HG02884 (cell line): ENCODE results near the gene PLEKHA6.
"Not testable (repeated sequence)": the region's sequence is repeated elsewhere in the genome, so short reads cannot be mapped to it uniquely, and the experiment has no call there.

Experiments used
- ATAC-seq: cut with Tn5 transposase; IDR thresholded peaks from one replicate; pipeline ENCODE4 v1.9.1; 2021; ENCODE audit warnings: mild to moderate bottlenecking, moderate library complexity; ENCODE audit not compliant: unreplicated experiment

Gene PLEKHA6

DNA sequence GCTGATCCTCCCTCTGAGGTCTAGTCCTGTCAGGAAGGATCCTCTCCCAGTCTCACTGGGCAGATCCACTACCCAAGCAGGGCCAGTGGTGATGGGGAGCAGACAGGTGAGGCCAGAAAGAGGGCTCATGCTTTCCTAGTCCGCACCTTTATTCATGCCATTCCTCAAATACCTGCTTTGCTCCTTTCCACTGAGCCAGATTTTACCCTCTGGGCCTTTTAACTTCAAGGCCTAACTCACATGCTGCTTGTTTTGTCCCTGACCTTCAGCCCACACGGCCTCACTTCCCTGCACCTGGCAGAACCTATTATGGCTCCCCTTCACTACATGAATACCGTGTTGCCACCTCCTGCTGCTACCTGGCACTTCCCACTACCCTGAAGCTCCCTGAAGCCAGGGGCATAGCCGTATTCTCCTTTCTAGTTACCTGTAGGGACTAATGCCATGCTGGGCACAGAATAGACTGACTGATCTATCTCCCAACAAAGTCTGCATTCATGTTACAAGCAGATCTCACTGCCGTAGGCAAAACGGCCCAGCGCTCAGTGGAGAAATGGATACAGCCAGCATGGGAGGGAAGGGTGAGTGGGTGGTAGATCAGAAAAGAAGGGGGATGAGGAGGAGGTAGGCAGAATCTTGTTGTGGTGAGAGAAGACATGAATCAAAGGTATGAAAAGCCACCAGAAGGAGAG is 109.8 kb downstream of the PLEKHA6 start:
- ATAC-seq = no peak

DNA sequence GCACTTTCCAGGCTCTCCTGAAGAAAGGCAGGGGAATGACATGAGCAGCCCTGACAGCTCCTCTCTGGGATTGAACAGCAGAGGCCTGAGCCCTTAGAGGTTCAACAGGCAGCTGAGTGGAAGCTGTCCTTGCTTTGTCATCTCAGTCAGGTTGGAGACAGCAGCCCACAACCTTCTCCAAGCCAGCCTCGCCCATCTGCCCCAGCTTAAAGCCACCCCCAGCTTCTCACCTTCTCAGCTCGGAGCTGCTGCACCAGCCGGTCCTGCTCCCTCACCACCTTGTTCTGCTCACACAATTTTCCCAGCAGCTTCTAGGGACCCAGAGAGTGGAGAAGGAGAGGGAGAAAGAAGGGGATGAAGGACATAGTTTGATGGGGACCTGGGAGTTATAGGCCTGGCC is 110.8 kb downstream of the PLEKHA6 start:
- no peak for ATAC-seq

GRCh38 chr1:204246876-204247275 is 112.9 kb downstream of the PLEKHA6 start:
- ATAC-seq = no peak

DNA sequence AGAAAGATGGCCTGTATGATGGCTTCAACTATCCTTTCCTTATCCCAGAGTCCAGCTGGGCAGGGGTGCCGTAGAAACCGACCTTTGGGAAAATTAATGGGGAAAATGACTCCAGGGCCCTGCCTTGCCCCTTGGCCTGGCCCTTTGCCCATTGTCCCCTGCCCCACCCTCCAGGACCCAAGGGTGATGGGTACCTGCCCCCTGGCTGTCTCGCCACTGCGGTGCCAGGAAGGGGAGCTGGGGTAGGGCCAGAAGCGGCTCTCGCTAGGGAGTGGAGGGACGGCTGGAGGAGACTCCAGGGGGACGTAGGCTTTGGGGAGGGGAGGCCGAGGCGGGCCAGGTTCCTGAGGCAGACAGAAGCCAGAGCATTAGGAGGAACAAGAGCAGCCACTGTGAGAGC is 116.8 kb downstream of the PLEKHA6 start:
- no peak for ATAC-seq

GRCh38 chr1:204241914-204242313 is 117.8 kb downstream of the PLEKHA6 start:
- ATAC-seq = no peak

GRCh38 chr1:204241050-204241449 is 118.7 kb downstream of the PLEKHA6 start:
- ATAC-seq = no peak

- no peak for ATAC-seq
Measured at GRCh38 chr1:204240233-204240632, 119.5 kb downstream of the PLEKHA6 start.

GRCh38 chr1:204239401-204239800 is 120.3 kb downstream of the PLEKHA6 start:
- not testable (repeated sequence) for ATAC-seq

DNA sequence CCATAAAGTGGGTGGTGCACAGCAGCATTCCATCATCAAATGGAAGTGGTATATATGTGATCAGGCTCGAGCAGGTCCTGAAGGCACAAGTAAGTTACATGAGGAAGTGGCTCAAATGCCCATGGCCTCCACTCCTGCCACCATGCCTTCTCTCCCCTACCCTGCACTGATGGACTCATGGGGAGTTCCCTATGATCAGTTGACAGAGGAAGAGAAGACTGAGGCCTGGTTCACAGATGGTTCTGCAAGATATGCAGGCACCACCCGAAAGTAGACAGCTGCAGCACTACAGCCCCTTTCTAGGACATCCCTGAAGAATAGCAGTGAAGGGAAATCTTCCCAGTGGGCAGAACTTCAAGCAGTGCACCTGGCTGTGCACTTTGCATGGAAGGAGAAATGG is 121.2 kb downstream of the PLEKHA6 start:
- ATAC-seq = not testable (repeated sequence)

GRCh38 chr1:204237515-204237914 is 122.2 kb downstream of the PLEKHA6 start:
- ATAC-seq = not testable (repeated sequence)

- ATAC-seq = no peak
Measured at GRCh38 chr1:204232526-204232925, 127.2 kb downstream of the PLEKHA6 start.

DNA sequence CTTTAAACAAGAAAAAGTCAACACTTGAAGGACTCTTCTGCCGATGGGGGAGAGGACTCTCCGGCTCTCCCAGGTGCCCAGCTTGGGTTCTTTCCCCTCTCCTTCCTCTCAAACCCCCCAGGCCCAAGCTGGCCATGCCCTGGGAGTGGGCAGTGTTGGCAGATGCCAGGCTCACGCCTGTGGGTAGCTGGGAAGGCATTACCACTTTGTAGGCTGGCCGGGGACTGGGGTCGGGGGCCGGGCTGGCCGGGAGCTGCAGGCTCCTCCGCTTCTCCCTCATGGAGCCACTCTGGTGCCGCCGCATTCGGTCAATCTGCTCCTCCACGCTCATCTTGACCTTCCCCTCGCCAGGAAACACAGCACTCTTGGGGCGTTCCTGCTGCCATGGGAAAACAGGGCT is 129.5 kb downstream of the PLEKHA6 start:
- ATAC-seq = no peak

- ATAC-seq = no peak
Measured at GRCh38 chr1:204228896-204229295, 130.8 kb downstream of the PLEKHA6 start.

- ATAC-seq = no peak
Measured at GRCh38 chr1:204227996-204228785, 131.5 kb downstream of the PLEKHA6 start.

- no peak for ATAC-seq
Measured at GRCh38 chr1:204227351-204227750, 132.4 kb downstream of the PLEKHA6 start.

- ATAC-seq = no peak
Measured at GRCh38 chr1:204225841-204226735, 133.6 kb downstream of the PLEKHA6 start.

DNA sequence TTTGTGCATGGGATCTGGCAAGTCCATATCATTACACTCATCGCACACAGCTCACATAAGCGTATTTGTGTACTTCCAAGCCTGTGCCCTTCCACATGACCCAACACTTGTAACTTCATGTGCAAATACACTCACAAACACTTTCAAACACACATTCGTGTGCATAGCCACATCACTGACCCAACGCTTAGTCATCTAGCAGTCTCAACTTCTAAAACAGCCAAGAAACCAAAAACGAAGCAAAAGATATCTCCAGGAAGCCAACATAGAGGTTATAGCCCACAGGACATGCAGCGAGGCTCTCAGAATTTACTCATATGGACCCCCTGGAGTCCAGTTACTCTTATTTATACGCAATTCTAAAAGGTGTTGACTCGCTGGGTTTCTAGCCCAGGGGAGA is 135.1 kb downstream of the PLEKHA6 start:
- no peak for ATAC-seq

DNA sequence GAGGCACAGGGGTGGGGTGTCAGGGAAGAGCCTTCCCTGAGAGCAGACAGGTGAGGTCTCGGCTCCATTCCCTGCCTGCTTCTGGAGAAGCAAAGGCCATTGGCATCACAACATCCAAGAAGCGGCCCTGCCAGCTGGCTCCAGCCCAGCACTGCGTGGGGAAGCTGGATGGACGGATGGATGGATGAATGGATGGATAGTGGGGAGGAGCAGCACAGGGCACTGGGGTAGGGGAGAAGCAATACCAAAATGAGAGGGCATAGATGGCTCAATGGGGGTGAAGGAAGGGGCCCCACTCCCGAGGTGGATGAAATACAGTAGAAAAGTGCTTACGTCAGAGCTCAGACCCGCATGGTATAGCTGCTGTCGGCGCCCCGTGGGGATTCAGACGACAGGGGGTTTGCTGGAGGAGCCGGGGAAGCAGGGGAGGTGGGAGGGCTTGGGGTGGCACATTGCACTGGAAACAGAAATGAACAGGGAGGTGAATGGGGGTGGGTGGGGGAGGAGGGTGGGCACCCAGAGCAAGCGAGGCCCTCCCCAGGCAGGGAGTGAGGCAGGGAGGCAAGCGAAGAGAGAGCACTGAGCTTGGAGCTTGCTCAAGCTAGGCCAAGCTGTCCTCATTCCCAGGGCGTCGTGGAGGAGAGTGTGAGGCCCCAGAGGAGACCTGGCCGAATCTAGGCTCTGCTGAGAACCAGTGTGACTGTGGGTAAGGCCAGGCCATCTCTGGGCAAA is 136.4 kb downstream of the PLEKHA6 start:
- ATAC-seq = no peak

DNA sequence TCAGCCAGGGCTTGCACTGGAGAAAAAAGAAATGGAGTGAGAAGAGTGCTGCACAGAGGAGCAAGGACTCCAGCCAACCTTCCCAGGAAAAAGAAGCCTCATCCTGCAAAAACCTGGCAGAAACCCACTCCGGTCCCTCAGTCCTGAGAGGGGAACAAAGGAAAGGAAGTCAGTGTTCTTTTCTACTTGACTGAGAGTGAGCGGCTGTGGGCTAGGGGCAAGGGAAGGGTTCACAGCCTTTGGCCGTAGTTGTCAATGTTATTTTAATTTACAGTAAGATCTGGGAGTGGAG is 137.0 kb downstream of the PLEKHA6 start:
- no peak for ATAC-seq

- ATAC-seq = no peak
Measured at GRCh38 chr1:204222006-204222763, 137.5 kb downstream of the PLEKHA6 start.
